Measurements from ENCODE around the gene ARHGAP28.

ARHGAP28 gene

GRCh38 chr18:6951336-6952090, 222.0 kb downstream of the ARHGAP28 start:
- H3K9me3 Mint-ChIP-seq, result peaks cover 6 to 19% of the 10 kb centered on the region in 2 donors
- no peaks in the 10 kb centered on the region for H3K4me1 Mint-ChIP-seq
- ATAC-seq (no peak), DNase-seq (no peak)
- no peak overlapping the region for H3K4me3 Mint-ChIP-seq
- peak overlapping the region in 1 of 2 donors; percentile 82 for H3K27ac Mint-ChIP-seq
- H3K27me3 Mint-ChIP-seq, result no peaks in the 10 kb centered on the region

GRCh38 chr18:6954501-6954900, 225.0 kb downstream of the ARHGAP28 start:
- H3K27ac Mint-ChIP-seq, result no peak overlapping the region
- no peaks in the 10 kb centered on the region for H3K4me1 Mint-ChIP-seq
- peaks cover 6 to 19% of the 10 kb centered on the region in 2 donors for H3K9me3 Mint-ChIP-seq
- no peaks in the 10 kb centered on the region for H3K27me3 Mint-ChIP-seq
- H3K4me3 Mint-ChIP-seq, result no peak overlapping the region
- ATAC-seq (no peak), DNase-seq (no peak)

- no peak for DNase-seq
- Mint-ChIP-seq H3K9me3 (peaks cover 6 to 23% of the 10 kb centered on the region in 2 donors), H3K4me1 (no peaks in the 10 kb centered on the region), H3K4me3 (no peak overlapping the region), H3K27me3 (no peaks in the 10 kb centered on the region), H3K27ac (no peak overlapping the region)
- no peak for ATAC-seq
Observed at GRCh38 chr18:6955304-6955703, 225.8 kb downstream of the ARHGAP28 start.

- peaks cover 4 to 21% of the 10 kb centered on the region in 2 donors for H3K9me3 Mint-ChIP-seq
Observed at GRCh38 chr18:6956495-6956894, 227.0 kb downstream of the ARHGAP28 start.

GRCh38 chr18:6956999-6957398, 227.5 kb downstream of the ARHGAP28 start:
- no peak for DNase-seq
- no peak for ATAC-seq
- Mint-ChIP-seq H3K9me3 (peaks cover 0 to 17% of the 10 kb centered on the region in 2 donors), H3K4me3 (no peak overlapping the region), H3K27me3 (no peaks in the 10 kb centered on the region), H3K27ac (no peak overlapping the region), H3K4me1 (no peaks in the 10 kb centered on the region)

More at GRCh38 chr18:6956495-6956894, 227.0 kb downstream of the ARHGAP28 start:
- Mint-ChIP-seq H3K27ac (no peak overlapping the region), H3K4me1 (no peaks in the 10 kb centered on the region), H3K4me3 (no peak overlapping the region), H3K27me3 (no peaks in the 10 kb centered on the region)
- no peak for DNase-seq
- no peak for ATAC-seq

GRCh38 chr18:6959110-6959509, 229.6 kb downstream of the ARHGAP28 start:
- ATAC-seq, result no peak
- Mint-ChIP-seq H3K4me1 (no peaks in the 10 kb centered on the region), H3K9me3 (peaks cover 0 to 14% of the 10 kb centered on the region in 2 donors), H3K27ac (no peak overlapping the region), H3K27me3 (no peaks in the 10 kb centered on the region), H3K4me3 (no peak overlapping the region)
- DNase-seq, result no peak

- Mint-ChIP-seq H3K9me3 (peaks cover 0 to 7% of the 10 kb centered on the region in 2 donors), H3K4me1 (no peaks in the 10 kb centered on the region), H3K4me3 (no peak overlapping the region), H3K27ac (no peak overlapping the region), H3K27me3 (no peaks in the 10 kb centered on the region)
- no peak for ATAC-seq
- DNase-seq, result no peak
Observed at GRCh38 chr18:6960124-6960523, 230.6 kb downstream of the ARHGAP28 start.

- H3K9me3 Mint-ChIP-seq, result peaks cover 0 to 7% of the 10 kb centered on the region in 2 donors
- no peaks in the 10 kb centered on the region for H3K27me3 Mint-ChIP-seq
- no peaks in the 10 kb centered on the region for H3K4me1 Mint-ChIP-seq
- no peak overlapping the region for H3K27ac Mint-ChIP-seq
- H3K4me3 Mint-ChIP-seq, result no peak overlapping the region
- ATAC-seq (no peak), DNase-seq (no peak)
Observed at GRCh38 chr18:6960656-6961055, 231.1 kb downstream of the ARHGAP28 start.

GRCh38 chr18:6961331-6961730, 231.8 kb downstream of the ARHGAP28 start:
- ATAC-seq (no peak), DNase-seq (no peak)
- H3K9me3 Mint-ChIP-seq, result peaks cover 0 to 7% of the 10 kb centered on the region in 2 donors
- no peak overlapping the region for H3K4me3 Mint-ChIP-seq
- H3K4me1 Mint-ChIP-seq, result no peaks in the 10 kb centered on the region
- no peaks in the 10 kb centered on the region for H3K27me3 Mint-ChIP-seq
- no peak overlapping the region for H3K27ac Mint-ChIP-seq

GRCh38 chr18:6962571-6963451, 233.3 kb downstream of the ARHGAP28 start:
- no peak for DNase-seq
- Mint-ChIP-seq H3K27me3 (no peaks in the 10 kb centered on the region), H3K27ac (no peak overlapping the region), H3K9me3 (peaks cover 0 to 7% of the 10 kb centered on the region in 2 donors), H3K4me1 (no peaks in the 10 kb centered on the region), H3K4me3 (no peak overlapping the region)
- ATAC-seq, result no peak

GRCh38 chr18:6963452-6964097, 234.1 kb downstream of the ARHGAP28 start:
- no peak overlapping the region for H3K4me3 Mint-ChIP-seq
- ATAC-seq (no peak), DNase-seq (no peak)
- no peaks in the 10 kb centered on the region for H3K27me3 Mint-ChIP-seq
- no peak overlapping the region for H3K27ac Mint-ChIP-seq
- H3K4me1 Mint-ChIP-seq, result no peaks in the 10 kb centered on the region
- H3K9me3 Mint-ChIP-seq, result peaks cover 0 to 7% of the 10 kb centered on the region in 2 donors

All from stimulated activated naive CD8-positive, alpha-beta T cell treated with anti-CD3 and anti-CD28 coated beads, Interleukin-15, amount 100 ng/mL, for 72 hours (primary cell).